ENCODE data around the gene SCNN1A.

SCNN1A gene

GRCh38 chr12:6380141-6381121, 5.1 kb upstream of the SCNN1A start:
- no peaks in the 10 kb centered on the region for H3K36me3 ChIP-seq (ENCODE audit: insufficient read depth, low read length)
- peaks cover 2% of the 10 kb centered on the region for H3K9me3 ChIP-seq (ENCODE audit: low read length)
- H3K4me3 ChIP-seq (ENCODE audit: low read length) = no peak overlapping the region
- no peaks in the 10 kb centered on the region for H3K27me3 ChIP-seq (ENCODE audit: insufficient read depth, low read length)
- no peak overlapping the region for H2AFZ ChIP-seq (ENCODE audit: low read depth, low read length)
- H3K4me1 ChIP-seq (ENCODE audit: insufficient read depth, low read length) = peaks cover 27% of the 10 kb centered on the region

GRCh38 chr12:6378709-6379472, 3.5 kb upstream of the SCNN1A start:
- H3K4me1 ChIP-seq (ENCODE audit: insufficient read depth, low read length) = peaks cover 30% of the 10 kb centered on the region

GRCh38 chr12:6377667-6377994, 2.3 kb upstream of the SCNN1A start:
- Histone ChIP-seq H3K27me3 (ENCODE audit: insufficient read depth, low read length) (no peaks in the 10 kb centered on the region), H2AFZ (ENCODE audit: low read depth, low read length) (no peak overlapping the region), H3K36me3 (ENCODE audit: insufficient read depth, low read length) (no peaks in the 10 kb centered on the region), H3K4me3 (ENCODE audit: low read length) (no peak overlapping the region), H3K9me3 (ENCODE audit: low read length) (no peaks in the 10 kb centered on the region), H3K4me1 (ENCODE audit: insufficient read depth, low read length) (peaks cover 33% of the 10 kb centered on the region)

More at GRCh38 chr12:6378709-6379472, 3.5 kb upstream of the SCNN1A start:
- Histone ChIP-seq H2AFZ (ENCODE audit: low read depth, low read length) (no peak overlapping the region), H3K9me3 (ENCODE audit: low read length) (no peaks in the 10 kb centered on the region), H3K27me3 (ENCODE audit: insufficient read depth, low read length) (no peaks in the 10 kb centered on the region), H3K36me3 (ENCODE audit: insufficient read depth, low read length) (no peaks in the 10 kb centered on the region), H3K4me3 (ENCODE audit: low read length) (no peak overlapping the region)

- Histone ChIP-seq H2AFZ (ENCODE audit: low read depth, low read length) (peak overlapping the region; percentile 56), H3K9me3 (ENCODE audit: low read length) (no peaks in the 10 kb centered on the region), H3K36me3 (ENCODE audit: insufficient read depth, low read length) (no peaks in the 10 kb centered on the region), H3K4me3 (ENCODE audit: low read length) (no peak overlapping the region), H3K27me3 (ENCODE audit: insufficient read depth, low read length) (no peaks in the 10 kb centered on the region), H3K4me1 (ENCODE audit: insufficient read depth, low read length) (peaks cover 36% of the 10 kb centered on the region)
Measured at GRCh38 chr12:6376870-6377666, 1.7 kb upstream of the SCNN1A start.

GRCh38 chr12:6376079-6376869, 911 bp upstream of the SCNN1A start:
- no peaks in the 10 kb centered on the region for H3K36me3 ChIP-seq (ENCODE audit: insufficient read depth, low read length)
- H3K9me3 ChIP-seq (ENCODE audit: low read length) = no peaks in the 10 kb centered on the region
- H3K4me1 ChIP-seq (ENCODE audit: insufficient read depth, low read length) = peaks cover 36% of the 10 kb centered on the region
- H2AFZ ChIP-seq (ENCODE audit: low read depth, low read length) = peak overlapping the region; percentile 56
- H3K27me3 ChIP-seq (ENCODE audit: insufficient read depth, low read length) = no peaks in the 10 kb centered on the region
- no peak overlapping the region for H3K4me3 ChIP-seq (ENCODE audit: low read length)

- H2AFZ ChIP-seq (ENCODE audit: low read depth, low read length) = no peak overlapping the region
- no peaks in the 10 kb centered on the region for H3K9me3 ChIP-seq (ENCODE audit: low read length)
- H3K27me3 ChIP-seq (ENCODE audit: insufficient read depth, low read length) = no peaks in the 10 kb centered on the region
- H3K4me3 ChIP-seq (ENCODE audit: low read length) = no peak overlapping the region
- no peaks in the 10 kb centered on the region for H3K36me3 ChIP-seq (ENCODE audit: insufficient read depth, low read length)
- peaks cover 43% of the 10 kb centered on the region for H3K4me1 ChIP-seq (ENCODE audit: insufficient read depth, low read length)
Measured at GRCh38 chr12:6374786-6375160, 590 bp downstream of the SCNN1A start.

GRCh38 chr12:6374028-6374785, 1.2 kb downstream of the SCNN1A start:
- no peaks in the 10 kb centered on the region for H3K36me3 ChIP-seq (ENCODE audit: insufficient read depth, low read length)

GRCh38 chr12:6373022-6373787, 2.2 kb downstream of the SCNN1A start:
- H3K27me3 ChIP-seq (ENCODE audit: insufficient read depth, low read length) = no peaks in the 10 kb centered on the region
- H3K9me3 ChIP-seq (ENCODE audit: low read length) = no peaks in the 10 kb centered on the region
- no peak overlapping the region for H3K4me3 ChIP-seq (ENCODE audit: low read length)
- no peaks in the 10 kb centered on the region for H3K36me3 ChIP-seq (ENCODE audit: insufficient read depth, low read length)
- no peak overlapping the region for H2AFZ ChIP-seq (ENCODE audit: low read depth, low read length)
- H3K4me1 ChIP-seq (ENCODE audit: insufficient read depth, low read length) = peaks cover 42% of the 10 kb centered on the region

More at GRCh38 chr12:6374028-6374785, 1.2 kb downstream of the SCNN1A start:
- H3K9me3 ChIP-seq (ENCODE audit: low read length) = no peaks in the 10 kb centered on the region
- H3K4me1 ChIP-seq (ENCODE audit: insufficient read depth, low read length) = peaks cover 43% of the 10 kb centered on the region
- H2AFZ ChIP-seq (ENCODE audit: low read depth, low read length) = no peak overlapping the region
- H3K4me3 ChIP-seq (ENCODE audit: low read length) = no peak overlapping the region
- no peaks in the 10 kb centered on the region for H3K27me3 ChIP-seq (ENCODE audit: insufficient read depth, low read length)

GRCh38 chr12:6372403-6373003, 2.9 kb downstream of the SCNN1A start:
- peaks cover 39% of the 10 kb centered on the region for H3K4me1 ChIP-seq (ENCODE audit: insufficient read depth, low read length)
- no peaks in the 10 kb centered on the region for H3K36me3 ChIP-seq (ENCODE audit: insufficient read depth, low read length)
- no peak overlapping the region for H3K4me3 ChIP-seq (ENCODE audit: low read length)
- H3K27me3 ChIP-seq (ENCODE audit: insufficient read depth, low read length) = no peaks in the 10 kb centered on the region
- no peaks in the 10 kb centered on the region for H3K9me3 ChIP-seq (ENCODE audit: low read length)
- peak overlapping the region; percentile 22 for H2AFZ ChIP-seq (ENCODE audit: low read depth, low read length)

GRCh38 chr12:6370994-6371754, 4.2 kb downstream of the SCNN1A start:
- Histone ChIP-seq H3K4me3 (ENCODE audit: low read length) (no peak overlapping the region), H3K36me3 (ENCODE audit: insufficient read depth, low read length) (no peaks in the 10 kb centered on the region), H3K4me1 (ENCODE audit: insufficient read depth, low read length) (peaks cover 26% of the 10 kb centered on the region), H2AFZ (ENCODE audit: low read depth, low read length) (no peak overlapping the region), H3K9me3 (ENCODE audit: low read length) (no peaks in the 10 kb centered on the region), H3K27me3 (ENCODE audit: insufficient read depth, low read length) (no peaks in the 10 kb centered on the region)

Measured in neuron (in vitro differentiated cells).